ENCODE data around the gene KLK4. TPM values are rescaled to one million over a fixed set of nuclear protein-coding genes. Genes with fewer than 3 reads are reported as not detected.

KLK4 gene
- total and polyA plus RNA-seq, 9 of the 15 experiments (the other 6 are each of a cell fraction or from before 2014, with no cell fraction given) = not detected

- TF ChIP-seq ARID4B (CRISPR knock-in tag; IDR thresholded peaks at IDR 0.05) (no peak), MTA3 (IDR thresholded peaks at IDR 0.05; ENCODE audit: borderline replicate concordance) (no peak), ASH1L (IDR thresholded peaks at IDR 0.05; ENCODE audit: borderline replicate concordance, low read depth, partially characterized antibody) (no peak), GATAD2B (IDR thresholded peaks at IDR 0.05; ENCODE audit: borderline replicate concordance) (no peak), DNMT1 (IDR thresholded peaks at IDR 0.05) (no peak), SMAD2 (IDR thresholded peaks at IDR 0.05; ENCODE audit: low read depth, low read length) (no peak), SNAPC5 (CRISPR knock-in tag; IDR thresholded peaks at IDR 0.05) (no peak), HLTF (IDR thresholded peaks at IDR 0.05) (no peak), SMAD3 (CRISPR knock-in tag; conservative IDR thresholded peaks at IDR 0.05) (0 out of 2 replicates have a peak, but pooled peaks have one; percentile 14), EP300 (IDR thresholded peaks at IDR 0.05; ENCODE audit: low read length) (no peak), SRSF3 (IDR thresholded peaks at IDR 0.05; ENCODE audit: insufficient read depth, low read length) (no peak), KLF6 (CRISPR knock-in tag; IDR thresholded peaks at IDR 0.05; ENCODE audit: borderline replicate concordance) (no peak), RB1 (IDR thresholded peaks at IDR 0.05; ENCODE audit: low read depth) (no peak), SMAD1 (IDR thresholded peaks at IDR 0.05; ENCODE audit: low read depth, low read length, partially characterized antibody) (no peak)
Observed at GRCh38 chr19:50899569-50899968, 11.6 kb downstream of the KLK4 start (continued).

Measured in K562 (cell line).